ENCODE measurements around the gene SPOCD1.
A peak's percentile ranks its signal among the peaks of the same experiment; 100 is the strongest.

Gene SPOCD1

GRCh38 chr1:31862071-31862470 lies 46.2 kb upstream of the SPOCD1 start:
- Histone ChIP-seq H3K9me3 (ENCODE audit: control insufficient read depth, insufficient read depth, low read depth, low read length) (no peaks in the 10 kb centered on the region), H3K4me3 (ENCODE audit: low read depth, low read length) (no peak overlapping the region), H3K36me3 (ENCODE audit: control insufficient read depth in 2 of 2, insufficient read depth in 1 of 2, low read length in 2 of 2) (no peaks in the 10 kb centered on the region), H3K4me1 (ENCODE audit: control insufficient read depth, insufficient read depth, low read length) (no peaks in the 10 kb centered on the region), H3K27ac (ENCODE audit: extremely low read depth, low read depth, low read length) (no peak overlapping the region)
- 0 out of 2 replicates have a peak, but pooled peaks have one; percentile 36 for TF ChIP-seq ZNF121 (tag by site-specific recombination; IDR thresholded peaks at IDR 0.05)
- no peak for TF ChIP-seq PRDM1 (tag by site-specific recombination; IDR thresholded peaks at IDR 0.05)
- ChIA-PET POLR2A (no interaction called here), CTCF (no interaction called here)

GRCh38 chr1:31861346-31861745 lies 45.5 kb upstream of the SPOCD1 start:
- H3K4me1 ChIP-seq (ENCODE audit: control insufficient read depth, insufficient read depth, low read length) = no peaks in the 10 kb centered on the region
- no peaks in the 10 kb centered on the region for H3K9me3 ChIP-seq (ENCODE audit: control insufficient read depth, insufficient read depth, low read depth, low read length)
- no peak overlapping the region for H3K27ac ChIP-seq (ENCODE audit: extremely low read depth, low read depth, low read length)
- ChIA-PET POLR2A (no interaction called here), CTCF (interaction anchor here (0.5 kb wide), 1 partner anchor 102 kb away, joined by 4 read pairs; no protein-coding TSS in a partner anchor)
- H3K36me3 ChIP-seq (ENCODE audit: control insufficient read depth in 2 of 2, insufficient read depth in 1 of 2, low read length in 2 of 2) = no peaks in the 10 kb centered on the region
- no peak overlapping the region for H3K4me3 ChIP-seq (ENCODE audit: low read depth, low read length)
- TF ChIP-seq SP2 (tag by site-specific recombination; IDR thresholded peaks at IDR 0.05) = no peak
- no peak for TF ChIP-seq SP7 (tag by site-specific recombination; IDR thresholded peaks at IDR 0.05)
- TF ChIP-seq ZSCAN18 (tag by site-specific recombination; IDR thresholded peaks at IDR 0.05) = no peak
- TF ChIP-seq ZNF660 (tag by site-specific recombination; IDR thresholded peaks at IDR 0.05) = no peak
- no peak for TF ChIP-seq ZFP3 (tag by site-specific recombination; IDR thresholded peaks at IDR 0.05; ENCODE audit: low read depth)
- no peak for TF ChIP-seq ZNF791 (tag by site-specific recombination; IDR thresholded peaks at IDR 0.05)
- no peak for TF ChIP-seq SALL2 (tag by site-specific recombination; IDR thresholded peaks at IDR 0.05; ENCODE audit: borderline replicate concordance)
- TF ChIP-seq MEIS1 (CRISPR knock-in tag; IDR thresholded peaks at IDR 0.05; ENCODE audit: borderline replicate concordance) = no peak
- no peak for TF ChIP-seq ZBTB6 (tag by site-specific recombination; IDR thresholded peaks at IDR 0.05)
- TF ChIP-seq ZNF341 (tag by site-specific recombination; IDR thresholded peaks at IDR 0.05; ENCODE audit: low read depth) = no peak
- TF ChIP-seq ZNF623 (tag by site-specific recombination; IDR thresholded peaks at IDR 0.05) = no peak
- no peak for TF ChIP-seq FEZF1 (tag by site-specific recombination; IDR thresholded peaks at IDR 0.05)
- no peak for TF ChIP-seq ZNF175 (tag by site-specific recombination; IDR thresholded peaks at IDR 0.05)
- TF ChIP-seq ATF2 (tag by site-specific recombination; IDR thresholded peaks at IDR 0.05; ENCODE audit: low read depth) = no peak

- ChIA-PET CTCF (interaction anchor here (0.5 kb wide), 1 partner anchor 103 kb away, joined by 4 read pairs; no protein-coding TSS in a partner anchor), POLR2A (no interaction called here)
Measured at GRCh38 chr1:31860581-31860980, 44.8 kb upstream of the SPOCD1 start.

More at GRCh38 chr1:31860581-31860980, 44.8 kb upstream of the SPOCD1 start:
- Histone ChIP-seq H3K4me3 (ENCODE audit: low read depth, low read length) (no peak overlapping the region), H3K27ac (ENCODE audit: extremely low read depth, low read depth, low read length) (no peak overlapping the region), H3K4me1 (ENCODE audit: control insufficient read depth, insufficient read depth, low read length) (no peaks in the 10 kb centered on the region), H3K36me3 (ENCODE audit: control insufficient read depth in 2 of 2, insufficient read depth in 1 of 2, low read length in 2 of 2) (no peaks in the 10 kb centered on the region), H3K9me3 (ENCODE audit: control insufficient read depth, insufficient read depth, low read depth, low read length) (no peaks in the 10 kb centered on the region)
- TF ChIP-seq ZFP69B (tag by site-specific recombination; IDR thresholded peaks at IDR 0.05) (no peak), BCL6B (tag by site-specific recombination; IDR thresholded peaks at IDR 0.05) (no peak), PRDM4 (tag by site-specific recombination; IDR thresholded peaks at IDR 0.05) (no peak), MEIS1 (CRISPR knock-in tag; IDR thresholded peaks at IDR 0.05; ENCODE audit: borderline replicate concordance) (no peak)

Measured in HEK293 (cell line).